A673 (cell line): ENCODE data around the gene TFPI.

Experiments
- EZH2 ChIP-seq: fragments of 200-600 bp; sonication (generic); IDR thresholded peaks from 2 replicates; pipeline ENCODE4 v1.6.1; 2017; ENCODE audit warnings: borderline replicate concordance, low read depth, mild to moderate bottlenecking, mixed read lengths, antibody characterized with exemption, low read length; ENCODE audit not compliant: poor library complexity, severe bottlenecking
- TF ChIP-seq, protein P1 (sequence below): fragments of 300-800, 200-600 bp; sonication (generic); conservative IDR thresholded peaks from 2 replicates; pipeline ENCODE4 v1.5.1; 2017; ENCODE audit warnings: low read depth, mild to moderate bottlenecking, antibody characterized with exemption, low read length, moderate library complexity, mixed read lengths

DNA sequence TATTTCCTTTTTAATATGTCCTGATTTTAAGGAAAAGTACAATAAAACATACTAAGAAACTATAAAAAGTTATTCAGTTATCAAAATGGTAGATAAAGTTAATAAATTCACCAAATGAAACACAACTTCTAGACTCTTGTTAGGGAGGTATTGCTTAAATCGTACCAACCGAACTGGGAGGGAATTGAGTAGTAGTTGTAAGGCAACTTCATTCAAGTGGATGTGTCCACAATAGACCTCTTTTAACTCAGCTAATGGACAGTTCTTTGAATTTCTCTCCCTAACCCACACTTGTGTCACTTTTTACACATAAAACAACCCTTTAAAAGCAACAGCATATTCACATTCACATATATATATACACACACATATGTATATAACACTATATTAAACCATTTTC, 57.1 kb downstream of the TFPI start:
- TF ChIP-seq, protein P1, sequence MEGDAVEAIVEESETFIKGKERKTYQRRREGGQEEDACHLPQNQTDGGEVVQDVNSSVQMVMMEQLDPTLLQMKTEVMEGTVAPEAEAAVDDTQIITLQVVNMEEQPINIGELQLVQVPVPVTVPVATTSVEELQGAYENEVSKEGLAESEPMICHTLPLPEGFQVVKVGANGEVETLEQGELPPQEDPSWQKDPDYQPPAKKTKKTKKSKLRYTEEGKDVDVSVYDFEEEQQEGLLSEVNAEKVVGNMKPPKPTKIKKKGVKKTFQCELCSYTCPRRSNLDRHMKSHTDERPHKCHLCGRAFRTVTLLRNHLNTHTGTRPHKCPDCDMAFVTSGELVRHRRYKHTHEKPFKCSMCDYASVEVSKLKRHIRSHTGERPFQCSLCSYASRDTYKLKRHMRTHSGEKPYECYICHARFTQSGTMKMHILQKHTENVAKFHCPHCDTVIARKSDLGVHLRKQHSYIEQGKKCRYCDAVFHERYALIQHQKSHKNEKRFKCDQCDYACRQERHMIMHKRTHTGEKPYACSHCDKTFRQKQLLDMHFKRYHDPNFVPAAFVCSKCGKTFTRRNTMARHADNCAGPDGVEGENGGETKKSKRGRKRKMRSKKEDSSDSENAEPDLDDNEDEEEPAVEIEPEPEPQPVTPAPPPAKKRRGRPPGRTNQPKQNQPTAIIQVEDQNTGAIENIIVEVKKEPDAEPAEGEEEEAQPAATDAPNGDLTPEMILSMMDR: no peak
- TF ChIP-seq EZH2: no peak
